Activated B cell treated with CpG ODN at 0.5 μM for 24 hours (primary cell): ENCODE results near the gene ATP5ME. TPM values are rescaled to one million over a fixed set of nuclear protein-coding genes. Genes with fewer than 3 reads are reported as not detected.

Experiments used
- ATAC-seq: fragments of 200-7000 bp; cut with Tn5 transposase; one replicate; pipeline ENCODE4 v1.10.0; 2021; ENCODE audit warnings: low read depth, mild to moderate bottlenecking, moderate library complexity
- CTCF ChIA-PET: fragments of 350-600 bp; sonication (Branson Sonifier 250); formaldehyde crosslinking; loops from one replicate; lab custom pipeline; 2021; ENCODE audit warnings: antibody characterized with exemption; lab: Charles Lee
- POLR2A ChIA-PET: fragments of 350-600 bp; sonication (Branson Sonifier 250); formaldehyde crosslinking; loops from one replicate; lab custom pipeline; 2021; ENCODE audit warnings: antibody characterized with exemption; lab: Charles Lee
- DNase-seq: peaks from one replicate; pipeline ENCODE4 v3.0.0; 2022
- H3K27ac Mint-ChIP-seq: one replicate; pipeline ENCODE4 v1.8.0; 2020; ENCODE audit warnings: mixed read lengths
- H3K27me3 Mint-ChIP-seq: one replicate; pipeline ENCODE4 v1.8.0; 2021; ENCODE audit warnings: mixed read lengths
- H3K36me3 Mint-ChIP-seq: one replicate; pipeline ENCODE4 v1.8.0; 2021; ENCODE audit warnings: low read depth, mixed read lengths
- H3K4me1 Mint-ChIP-seq: one replicate; pipeline ENCODE4 v1.8.0; 2021; ENCODE audit warnings: mixed read lengths
- H3K4me3 Mint-ChIP-seq: one replicate; pipeline ENCODE4 v1.8.0; 2020; ENCODE audit warnings: mild to moderate bottlenecking, mixed read lengths
- H3K9me3 Mint-ChIP-seq: one replicate; pipeline ENCODE4 v1.8.0; 2020; ENCODE audit warnings: mixed read lengths
- intact Hi-C: fragments of 100-400 bp; cut with micrococcal nuclease; formaldehyde crosslinking; loops from one replicate; pipeline ENCODE4 v1.15.1; 2024
- total RNA-seq: library from RNA; stranded (reverse); gene quantifications from 2 replicates; pipeline ENCODE4 v1.2.3, GENCODE V29; 2022
- TF ChIP-seq, protein P1 (sequence below): fragments of 200-600 bp; IDR thresholded peaks from one replicate; pipeline ENCODE4 v1.8.0; 2022; ENCODE audit warnings: antibody characterized with exemption, mild to moderate bottlenecking

ATP5ME gene
- total RNA-seq, 1 donor from 2014 or later: 152 TPM

DNA sequence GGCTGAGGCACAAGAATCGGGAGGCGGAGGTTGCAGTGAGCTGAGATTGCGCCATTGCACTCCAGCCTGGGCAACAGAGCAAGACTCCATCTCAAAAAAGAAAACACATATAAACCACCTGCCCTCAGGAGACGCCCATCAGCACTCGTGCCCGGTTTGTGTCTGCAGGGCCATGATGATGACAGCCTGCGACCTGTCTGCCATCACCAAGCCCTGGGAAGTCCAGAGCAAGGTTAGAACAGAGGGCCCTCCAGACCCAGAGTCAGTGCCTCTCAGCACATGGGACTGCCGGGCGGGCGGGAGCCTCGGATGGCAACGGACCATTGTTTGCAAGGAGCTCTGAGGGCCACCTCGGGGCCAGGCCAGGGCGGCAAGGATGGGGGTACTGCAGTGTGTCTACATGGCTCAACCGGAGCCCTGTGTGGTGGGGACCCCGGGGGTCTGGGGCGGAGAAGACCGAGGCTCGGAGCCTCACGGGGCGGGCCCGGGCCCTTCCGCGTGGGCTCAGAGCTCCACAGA is 9.3 kb downstream of the ATP5ME start:
- ChIA-PET CTCF (interaction anchor here (1.1 to 2.2 kb wide), 2 partner anchors 9 to 322 kb away, joined by 4 to 10 read pairs; partner anchors contain the start of genes ATP5ME, IDUA and MYL5), POLR2A (interaction anchor here (1.0 to 4.4 kb wide), 4 partner anchors 9 to 117 kb away, joined by 3 to 56 read pairs (median 4); partner anchors contain the start of genes ATP5ME and MYL5)
- Mint-ChIP-seq H3K27me3 (no peaks in the 10 kb centered on the region), H3K27ac (no peak overlapping the region), H3K4me1 (peaks cover 14% of the 10 kb centered on the region), H3K4me3 (peak overlapping the region; percentile 85), H3K36me3 (peaks cover 13% of the 10 kb centered on the region), H3K9me3 (no peaks in the 10 kb centered on the region)
- intact Hi-C loops: loop anchor here (1.0 to 5.0 kb wide), 2 partner anchors 10 to 167 kb away; partner anchors contain the start of genes ATP5ME, MYL5, PIGG and ZNF721
- TF ChIP-seq, protein P1, sequence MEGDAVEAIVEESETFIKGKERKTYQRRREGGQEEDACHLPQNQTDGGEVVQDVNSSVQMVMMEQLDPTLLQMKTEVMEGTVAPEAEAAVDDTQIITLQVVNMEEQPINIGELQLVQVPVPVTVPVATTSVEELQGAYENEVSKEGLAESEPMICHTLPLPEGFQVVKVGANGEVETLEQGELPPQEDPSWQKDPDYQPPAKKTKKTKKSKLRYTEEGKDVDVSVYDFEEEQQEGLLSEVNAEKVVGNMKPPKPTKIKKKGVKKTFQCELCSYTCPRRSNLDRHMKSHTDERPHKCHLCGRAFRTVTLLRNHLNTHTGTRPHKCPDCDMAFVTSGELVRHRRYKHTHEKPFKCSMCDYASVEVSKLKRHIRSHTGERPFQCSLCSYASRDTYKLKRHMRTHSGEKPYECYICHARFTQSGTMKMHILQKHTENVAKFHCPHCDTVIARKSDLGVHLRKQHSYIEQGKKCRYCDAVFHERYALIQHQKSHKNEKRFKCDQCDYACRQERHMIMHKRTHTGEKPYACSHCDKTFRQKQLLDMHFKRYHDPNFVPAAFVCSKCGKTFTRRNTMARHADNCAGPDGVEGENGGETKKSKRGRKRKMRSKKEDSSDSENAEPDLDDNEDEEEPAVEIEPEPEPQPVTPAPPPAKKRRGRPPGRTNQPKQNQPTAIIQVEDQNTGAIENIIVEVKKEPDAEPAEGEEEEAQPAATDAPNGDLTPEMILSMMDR: no peak
- no peak for DNase-seq
- ATAC-seq: no peak

GRCh38 chr4:663438-664428 is 10.3 kb downstream of the ATP5ME start:
- CTCF ChIA-PET: interaction anchor here (1.0 to 2.2 kb wide), 4 partner anchors 10 to 605 kb away, joined by 3 to 10 read pairs (median 4); partner anchors contain the start of genes ATP5ME, IDUA and MYL5
- Mint-ChIP-seq H3K27ac (peak overlapping the region; percentile 80), H3K9me3 (no peaks in the 10 kb centered on the region), H3K4me3 (peak overlapping the region; percentile 85), H3K27me3 (no peaks in the 10 kb centered on the region), H3K36me3 (peaks cover 13% of the 10 kb centered on the region), H3K4me1 (peaks cover 14% of the 10 kb centered on the region)
- TF ChIP-seq, protein P1: no peak
- ATAC-seq: peak; percentile 90
- intact Hi-C loops: loop anchor here (1.0 to 5.0 kb wide), 4 partner anchors 11 to 326 kb away; partner anchors contain the start of genes ATP5ME, MYL5, PCGF3 and PIGG
- POLR2A ChIA-PET: interaction anchor here (0.8 to 4.4 kb wide), 7 partner anchors 10 to 327 kb away, joined by 3 to 56 read pairs (median 3); partner anchors contain the start of genes ATP5ME and MYL5
- peak; percentile 69 for DNase-seq

DNA sequence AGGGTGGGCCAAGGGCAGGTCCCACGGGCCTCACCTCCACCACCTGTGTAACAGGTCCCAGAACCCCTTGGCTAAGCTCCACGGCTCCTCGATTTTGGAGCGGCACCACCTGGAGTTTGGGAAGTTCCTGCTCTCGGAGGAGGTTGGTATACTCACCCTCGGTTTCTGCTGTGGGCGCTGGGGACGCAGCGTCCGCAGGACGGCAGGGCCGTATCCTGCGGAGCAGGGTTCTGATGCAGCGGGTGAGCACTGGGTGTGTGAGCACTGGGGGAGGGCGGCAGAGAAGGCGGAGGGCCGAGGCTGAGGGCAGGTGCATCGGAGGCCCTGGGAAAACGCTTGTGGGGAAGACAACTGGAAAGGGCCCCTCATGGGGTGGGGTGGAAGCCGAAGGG is 11.0 kb downstream of the ATP5ME start:
- H3K4me1 Mint-ChIP-seq: peaks cover 14% of the 10 kb centered on the region
- intact Hi-C loops: loop anchor here (1.0 to 5.0 kb wide), 3 partner anchors 42 to 326 kb away; partner anchors contain the start of genes PCGF3, PIGG, ZNF141 and ZNF721
- ChIA-PET POLR2A (interaction anchor here (1.3 to 4.4 kb wide), 2 partner anchors 10 to 326 kb away, joined by 3 to 56 read pairs; partner anchors contain the start of genes ATP5ME and MYL5), CTCF (interaction anchor here (1.3 kb wide), 1 partner anchor 605 kb away, joined by 3 read pairs; no protein-coding TSS in a partner anchor)
- TF ChIP-seq, protein P1: no peak
- H3K27me3 Mint-ChIP-seq: no peaks in the 10 kb centered on the region
- peaks cover 13% of the 10 kb centered on the region for H3K36me3 Mint-ChIP-seq
- peak overlapping the region; percentile 79 for H3K4me3 Mint-ChIP-seq
- DNase-seq (no peak), ATAC-seq (peak; percentile 1)
- H3K27ac Mint-ChIP-seq: peak overlapping the region; percentile 70
- H3K9me3 Mint-ChIP-seq: no peaks in the 10 kb centered on the region

DNA sequence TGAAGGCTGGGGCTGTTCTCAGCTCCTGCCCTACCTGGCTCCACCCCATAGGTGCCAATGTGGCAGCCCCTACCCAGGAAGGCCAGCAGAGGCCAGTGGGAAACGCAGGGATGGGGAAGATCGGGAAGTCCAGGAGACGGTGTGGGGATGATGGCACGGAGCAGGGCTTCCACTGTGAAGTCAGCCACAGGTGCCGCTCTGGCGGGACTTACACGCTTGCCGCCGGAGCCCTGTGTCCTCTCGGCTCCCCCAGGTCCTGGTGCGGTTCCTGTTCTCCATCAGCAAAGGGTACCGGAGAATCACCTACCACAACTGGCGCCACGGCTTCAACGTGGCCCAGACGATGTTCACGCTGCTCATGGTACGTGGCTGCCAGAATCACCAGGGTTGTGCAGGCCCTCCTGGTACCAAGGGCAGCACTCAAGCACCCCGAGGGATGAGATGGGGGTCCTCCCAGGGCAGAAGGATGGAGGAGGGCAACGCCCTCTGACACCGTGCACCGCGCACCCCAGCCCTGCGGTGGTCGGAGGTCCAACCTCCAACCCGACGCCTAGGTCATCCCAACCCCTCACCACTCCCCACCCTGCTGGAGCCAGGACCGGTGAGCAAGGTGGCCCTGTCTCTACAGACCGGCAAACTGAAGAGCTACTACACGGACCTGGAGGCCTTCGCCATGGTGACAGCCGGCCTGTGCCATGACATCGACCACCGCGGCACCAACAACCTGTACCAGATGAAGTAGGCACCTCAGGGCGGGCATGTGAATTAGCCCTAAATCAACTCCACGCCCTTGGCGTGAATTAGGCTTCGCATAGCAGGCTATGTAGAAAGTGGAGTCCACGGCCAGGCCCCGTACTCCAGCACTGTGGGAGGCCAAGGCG is 12.0 kb downstream of the ATP5ME start:
- peak overlapping the region; percentile 79 for H3K4me3 Mint-ChIP-seq
- ChIA-PET POLR2A (interaction anchor here (0.7 to 4.4 kb wide), 2 partner anchors 11 to 13 kb away, joined by 3 to 56 read pairs; partner anchors contain the start of genes ATP5ME and MYL5), CTCF (no interaction called here)
- no peaks in the 10 kb centered on the region for H3K27me3 Mint-ChIP-seq
- intact Hi-C loops: loop anchor here (5.0 kb wide), 1 partner anchor 165 kb away; the partner anchor contains the start of genes PIGG and ZNF721
- peaks cover 14% of the 10 kb centered on the region for H3K4me1 Mint-ChIP-seq
- TF ChIP-seq, protein P1: no peak
- H3K9me3 Mint-ChIP-seq: no peaks in the 10 kb centered on the region
- no peak overlapping the region for H3K27ac Mint-ChIP-seq
- DNase-seq (no peak), ATAC-seq (no peak)
- peaks cover 13% of the 10 kb centered on the region for H3K36me3 Mint-ChIP-seq
